ENCODE measurements around the gene DDA1.

DNA sequence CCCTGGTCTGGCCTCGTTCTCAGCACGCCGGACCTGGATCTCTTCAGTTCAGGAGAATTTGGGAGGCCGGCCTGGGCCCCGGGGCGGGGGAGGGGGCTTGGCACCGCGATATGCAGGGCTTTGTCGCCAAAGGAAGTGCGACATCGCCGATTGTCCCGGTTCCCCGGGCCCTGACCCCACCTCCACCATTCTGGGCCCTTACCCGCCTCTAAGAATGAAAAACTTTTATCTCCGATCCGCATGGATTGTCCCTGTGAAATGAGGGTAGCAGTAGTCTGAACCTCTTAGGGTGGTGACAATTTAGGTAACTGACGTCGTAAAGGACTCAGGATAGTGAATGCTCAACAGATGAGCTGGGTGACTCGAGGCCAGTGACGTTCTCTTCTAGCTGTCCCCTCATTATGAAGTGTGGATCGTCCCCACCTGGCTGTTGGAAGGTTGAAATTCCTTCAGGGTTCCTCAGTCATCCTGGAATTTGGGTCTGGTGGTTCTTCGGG, 650 bp downstream of the DDA1 start:
- TF ChIP-seq, protein P1, sequence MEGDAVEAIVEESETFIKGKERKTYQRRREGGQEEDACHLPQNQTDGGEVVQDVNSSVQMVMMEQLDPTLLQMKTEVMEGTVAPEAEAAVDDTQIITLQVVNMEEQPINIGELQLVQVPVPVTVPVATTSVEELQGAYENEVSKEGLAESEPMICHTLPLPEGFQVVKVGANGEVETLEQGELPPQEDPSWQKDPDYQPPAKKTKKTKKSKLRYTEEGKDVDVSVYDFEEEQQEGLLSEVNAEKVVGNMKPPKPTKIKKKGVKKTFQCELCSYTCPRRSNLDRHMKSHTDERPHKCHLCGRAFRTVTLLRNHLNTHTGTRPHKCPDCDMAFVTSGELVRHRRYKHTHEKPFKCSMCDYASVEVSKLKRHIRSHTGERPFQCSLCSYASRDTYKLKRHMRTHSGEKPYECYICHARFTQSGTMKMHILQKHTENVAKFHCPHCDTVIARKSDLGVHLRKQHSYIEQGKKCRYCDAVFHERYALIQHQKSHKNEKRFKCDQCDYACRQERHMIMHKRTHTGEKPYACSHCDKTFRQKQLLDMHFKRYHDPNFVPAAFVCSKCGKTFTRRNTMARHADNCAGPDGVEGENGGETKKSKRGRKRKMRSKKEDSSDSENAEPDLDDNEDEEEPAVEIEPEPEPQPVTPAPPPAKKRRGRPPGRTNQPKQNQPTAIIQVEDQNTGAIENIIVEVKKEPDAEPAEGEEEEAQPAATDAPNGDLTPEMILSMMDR (IDR thresholded peaks at IDR 0.05 in 8 of 11, conservative IDR thresholded peaks at IDR 0.05 in 3 of 11), result no peak
- TF ChIP-seq POLR2A (IDR thresholded peaks at IDR 0.05) (no peak), POLR2AphosphoS5 (IDR thresholded peaks at IDR 0.05) (no peak)
